WTC11 (cell line): ENCODE results near the gene CACNA1C.

Experiments
- CTCF ChIP-seq: fragments of 200-600 bp; IDR thresholded peaks from 2 replicates; pipeline ENCODE4 v1.8.0; 2022; ENCODE audit warnings: antibody characterized with exemption
- HMGXB4 ChIP-seq: sonication (generic); formaldehyde crosslinking; IDR thresholded peaks from 2 replicates; pipeline ENCODE4 v1.8.1; 2023; ENCODE audit warnings: mild to moderate bottlenecking, moderate library complexity, missing genetic modification reagents
- NR1H2 ChIP-seq: sonication (generic); formaldehyde crosslinking; IDR thresholded peaks from 2 replicates; pipeline ENCODE4 v1.9.0; 2021; ENCODE audit warnings: mild to moderate bottlenecking, moderate library complexity, missing genetic modification reagents
- USF2 ChIP-seq: sonication (generic); formaldehyde crosslinking; IDR thresholded peaks from 2 replicates; pipeline ENCODE4 v1.8.1; 2023; ENCODE audit warnings: mild to moderate bottlenecking, missing genetic modification reagents, moderate library complexity
- ZSCAN18 ChIP-seq: fragments of 250-450 bp; sonication (Bioruptor Pico); IDR thresholded peaks from 2 replicates; pipeline ENCODE4 v2.1.2; 2022; ENCODE audit warnings: mild to moderate bottlenecking, moderate library complexity

DNA sequence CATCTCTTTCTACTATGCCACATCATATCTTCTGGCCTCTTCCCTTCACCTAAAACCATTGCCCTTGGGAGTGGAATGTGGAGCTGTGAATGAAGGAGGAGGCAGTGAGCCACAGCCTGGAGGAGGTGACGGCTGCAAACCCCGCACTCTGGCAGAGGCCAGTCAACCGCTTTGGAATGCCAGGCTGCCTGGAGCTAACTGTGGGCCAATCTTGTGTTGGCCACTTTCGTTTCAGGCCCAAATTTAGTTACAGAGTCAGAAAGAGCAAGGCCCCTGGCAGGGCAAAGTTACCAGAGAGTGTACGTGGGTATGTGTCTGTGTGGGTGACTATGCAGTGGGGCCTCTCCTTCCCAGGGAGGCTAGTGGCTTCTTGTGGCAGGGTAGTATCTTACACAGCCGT, 40.1 kb downstream of the CACNA1C start:
- TF ChIP-seq NR1H2 (CRISPR knock-in tag) = no peak
- TF ChIP-seq CTCF = no peak
- TF ChIP-seq USF2 (CRISPR knock-in tag) = no peak
- no peak for TF ChIP-seq HMGXB4 (CRISPR knock-in tag)
- TF ChIP-seq ZSCAN18 (CRISPR knock-in tag) = no peak
